Stimulated activated CD4-positive, alpha-beta T cell treated with anti-CD3 and anti-CD28 coated beads, Interleukin-1b, Interleukin-23, amount 100 ng/mL, for 4 hours (primary cell): ENCODE results near the gene AKT2.

Experiments used
- DNase-seq, 2 donors: peaks; one replicate each; pipeline ENCODE4 v3.0.0-alpha.2; 2020; ENCODE audit warnings: low read depth in 2 of 2

The AKT2 gene

DNA sequence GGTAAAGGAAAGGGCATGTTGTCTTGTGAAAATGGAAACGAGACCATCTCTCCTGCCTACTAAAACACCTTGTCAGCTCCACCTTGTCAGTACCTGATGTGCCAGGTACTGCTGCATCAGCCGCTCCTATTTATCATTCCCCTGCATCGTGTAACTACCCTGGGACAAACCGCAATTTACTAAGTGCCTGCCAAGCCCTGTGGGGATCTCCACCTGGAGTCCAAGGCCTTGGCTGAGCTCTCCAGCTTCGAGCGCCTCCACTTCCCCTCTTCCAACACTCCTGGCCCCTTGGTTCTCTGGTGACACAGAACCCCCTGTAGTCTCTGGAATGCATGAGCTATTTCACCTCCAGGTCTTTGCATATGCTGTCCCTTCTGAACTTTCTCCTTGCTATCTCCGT, 32.8 kb downstream of the AKT2 start:
- no peak for DNase-seq

DNA sequence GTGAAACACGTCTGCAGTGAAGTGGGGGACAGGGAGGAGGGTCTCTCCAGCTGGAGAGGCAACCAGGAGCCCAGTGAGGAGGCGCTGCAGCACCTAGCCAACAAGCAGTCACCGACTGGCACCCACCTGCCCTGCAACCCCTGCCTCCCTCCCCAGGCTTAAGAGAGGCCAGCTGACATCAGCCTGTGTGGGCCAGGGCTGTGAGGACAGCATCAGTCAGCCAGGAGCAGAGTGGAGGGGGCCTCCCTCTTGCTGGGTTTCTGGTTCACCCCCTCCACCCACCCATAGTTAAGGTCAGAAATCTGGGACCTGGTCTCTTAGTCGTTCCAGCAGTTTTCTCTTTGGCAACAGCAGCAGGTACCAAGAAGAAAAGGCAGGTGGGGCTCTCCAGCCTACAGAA, 33.2 kb downstream of the AKT2 start:
- DNase-seq: no peak

DNA sequence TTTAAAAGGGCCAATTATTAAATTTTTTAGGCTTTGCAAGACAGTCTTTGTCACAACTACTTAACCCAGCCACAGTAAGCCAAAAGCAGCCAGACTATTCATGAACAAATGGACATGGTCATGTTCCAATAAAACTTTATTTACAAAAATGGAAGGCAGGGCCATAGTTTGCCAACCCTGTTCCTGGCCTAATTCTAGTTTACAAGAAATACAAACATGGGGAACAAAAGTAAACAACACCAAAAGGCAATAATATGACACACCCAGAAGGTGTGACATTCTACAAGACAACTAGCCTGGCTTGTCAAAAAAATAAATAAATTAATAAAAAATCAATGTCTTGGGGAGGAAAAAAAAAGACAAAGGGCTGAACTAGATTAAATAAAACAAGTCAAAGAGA, 33.9 kb downstream of the AKT2 start:
- no peak for DNase-seq

DNA sequence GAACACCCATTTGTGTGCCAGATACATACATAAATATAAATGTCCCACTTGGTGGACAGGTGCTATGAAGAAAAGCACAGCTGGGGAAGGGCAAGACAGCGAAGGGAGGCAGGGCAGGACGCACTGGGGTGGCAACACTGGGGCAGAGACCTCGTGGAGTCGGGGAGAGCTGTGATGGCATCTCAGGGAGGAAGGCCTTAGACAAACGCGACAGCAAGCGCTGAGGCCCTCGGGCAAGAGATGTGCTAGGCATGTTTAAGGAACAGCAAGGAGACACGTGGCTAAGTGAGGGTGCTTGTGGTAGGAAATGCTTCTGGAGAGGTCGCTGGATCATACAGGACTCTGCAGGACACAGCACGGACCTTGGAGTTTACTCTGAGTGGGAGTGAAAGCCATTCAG, 35.4 kb downstream of the AKT2 start:
- no peak for DNase-seq

DNA sequence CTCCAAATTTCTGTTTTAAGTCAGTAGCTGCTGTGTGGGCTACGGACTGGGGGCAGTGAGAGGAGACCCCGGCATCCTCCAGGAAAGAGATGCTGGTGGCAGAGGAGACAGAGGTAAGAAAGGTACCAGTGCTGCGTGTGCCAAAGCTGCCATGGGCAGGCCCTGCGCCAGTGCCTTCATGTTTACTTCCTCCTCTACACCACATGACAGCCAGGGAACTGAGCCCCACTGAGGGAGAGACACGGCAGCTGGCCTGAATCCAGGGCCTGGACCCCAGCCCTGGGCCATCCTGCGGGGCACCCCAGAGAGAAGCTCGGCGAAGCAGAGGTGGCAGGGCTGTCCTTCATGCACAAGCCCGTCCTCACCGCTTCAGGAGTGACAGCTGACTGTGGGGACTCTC, 35.9 kb downstream of the AKT2 start:
- DNase-seq: no peak

DNA sequence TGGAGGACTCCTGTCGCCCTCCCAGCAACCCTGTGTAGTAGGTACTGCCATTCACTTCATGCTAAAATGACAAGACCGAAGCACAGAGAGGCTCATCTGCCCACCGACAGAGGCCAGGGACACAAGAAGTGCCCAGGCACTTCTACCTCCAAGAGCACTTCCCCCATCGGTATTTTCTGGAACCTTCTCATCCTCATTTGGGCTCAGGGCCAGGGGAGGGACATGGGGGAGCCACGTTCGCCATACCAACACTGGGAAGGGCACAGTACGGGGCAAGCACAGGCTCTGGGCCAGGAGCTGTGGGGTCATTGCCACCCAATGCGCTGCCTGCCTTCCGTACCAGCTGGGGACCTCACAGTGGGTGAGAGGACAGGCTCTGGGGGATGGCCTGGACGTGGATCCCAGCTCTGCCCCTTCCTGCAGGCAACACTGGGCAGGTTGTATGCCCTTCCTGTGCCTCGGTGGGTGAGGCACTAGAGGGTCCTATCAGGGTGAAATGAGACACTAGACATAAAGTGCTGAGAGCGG, 37.3 kb downstream of the AKT2 start:
- no peak for DNase-seq

DNA sequence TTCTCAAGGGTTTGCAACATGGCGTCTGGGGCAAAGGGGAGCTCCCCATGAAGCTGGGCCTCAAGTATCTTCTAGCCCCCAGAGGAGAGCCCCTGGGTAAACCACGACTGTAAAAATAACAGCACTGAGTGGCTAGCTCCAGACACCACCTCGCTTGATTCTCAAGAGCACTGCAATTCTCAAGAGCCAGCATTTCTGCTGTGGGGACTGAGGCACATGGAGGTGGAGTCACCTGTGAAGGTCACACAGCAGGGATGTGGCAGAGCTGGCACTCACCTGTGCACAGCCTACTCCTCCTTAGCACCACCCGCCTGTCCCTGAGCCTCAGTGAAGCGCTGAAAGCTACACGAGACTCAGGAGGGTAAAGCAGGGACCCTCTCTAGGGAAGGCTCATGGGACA, 38.0 kb downstream of the AKT2 start:
- no peak for DNase-seq

DNA sequence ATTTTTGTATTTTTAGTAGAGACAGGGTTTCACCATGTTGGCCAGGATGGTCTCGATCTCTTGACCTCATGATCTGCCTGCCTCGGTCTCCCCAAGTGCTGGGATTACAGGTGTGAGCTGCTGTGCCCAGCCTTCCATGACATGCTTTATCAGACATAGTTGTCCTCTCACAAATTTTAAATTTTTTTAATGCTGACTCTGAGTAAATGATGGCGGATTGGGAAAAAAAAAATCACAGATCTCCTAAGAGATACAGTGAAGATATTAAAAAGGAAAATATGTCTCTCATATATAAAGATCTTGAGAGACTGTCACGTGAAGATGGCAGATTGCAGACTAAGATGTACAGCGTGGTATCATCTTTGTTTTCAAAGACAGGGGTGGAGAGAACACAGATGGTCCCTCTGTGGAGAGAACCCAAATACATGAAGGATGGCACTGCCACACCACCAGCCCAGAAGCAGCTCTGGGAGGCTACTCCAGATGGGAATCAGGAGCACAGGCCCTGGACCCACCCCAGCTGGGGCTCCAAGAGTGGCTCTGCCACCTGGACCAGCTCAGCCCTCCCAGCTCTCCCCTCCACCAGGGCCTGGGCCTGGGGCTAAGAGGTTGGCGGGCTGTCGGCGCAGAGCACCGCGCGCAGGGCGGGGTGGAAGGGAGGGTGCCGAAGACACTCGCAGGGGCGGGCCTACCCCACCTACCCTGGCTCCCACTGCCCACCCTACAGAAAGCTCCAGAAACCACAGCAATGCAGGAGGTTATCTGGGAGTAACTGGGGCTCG, 38.7 kb downstream of the AKT2 start:
- DNase-seq: no peak

DNA sequence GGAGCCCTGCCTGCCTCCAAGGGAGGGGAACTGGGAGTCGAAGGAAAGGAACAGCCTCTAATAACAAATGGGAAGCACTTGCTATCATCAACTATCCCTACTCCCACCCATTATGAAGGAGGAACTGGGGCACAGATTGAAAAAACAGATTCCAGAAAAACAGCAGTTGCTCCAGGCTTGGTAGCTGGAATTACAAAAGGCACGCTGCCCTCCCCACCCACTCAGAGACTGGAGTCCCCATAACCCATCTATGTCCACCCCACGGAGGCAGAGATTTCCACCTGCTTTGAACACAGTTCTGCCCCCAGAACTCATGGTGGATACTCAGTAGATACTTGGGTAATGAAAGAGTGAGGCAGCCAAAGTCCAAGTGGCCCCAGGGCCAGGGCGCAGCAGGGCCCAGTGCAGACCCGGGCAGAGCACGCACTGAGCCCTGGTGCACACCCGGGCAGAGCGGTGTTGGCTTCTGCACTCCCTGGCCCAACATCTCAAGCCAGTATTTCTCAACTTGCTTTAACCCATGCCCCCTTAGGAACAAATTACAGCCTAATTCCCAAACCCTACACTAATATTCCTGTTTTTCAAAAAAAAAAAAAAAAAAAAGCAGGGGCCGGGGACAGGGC, 39.5 kb downstream of the AKT2 start:
- DNase-seq: no peak

DNA sequence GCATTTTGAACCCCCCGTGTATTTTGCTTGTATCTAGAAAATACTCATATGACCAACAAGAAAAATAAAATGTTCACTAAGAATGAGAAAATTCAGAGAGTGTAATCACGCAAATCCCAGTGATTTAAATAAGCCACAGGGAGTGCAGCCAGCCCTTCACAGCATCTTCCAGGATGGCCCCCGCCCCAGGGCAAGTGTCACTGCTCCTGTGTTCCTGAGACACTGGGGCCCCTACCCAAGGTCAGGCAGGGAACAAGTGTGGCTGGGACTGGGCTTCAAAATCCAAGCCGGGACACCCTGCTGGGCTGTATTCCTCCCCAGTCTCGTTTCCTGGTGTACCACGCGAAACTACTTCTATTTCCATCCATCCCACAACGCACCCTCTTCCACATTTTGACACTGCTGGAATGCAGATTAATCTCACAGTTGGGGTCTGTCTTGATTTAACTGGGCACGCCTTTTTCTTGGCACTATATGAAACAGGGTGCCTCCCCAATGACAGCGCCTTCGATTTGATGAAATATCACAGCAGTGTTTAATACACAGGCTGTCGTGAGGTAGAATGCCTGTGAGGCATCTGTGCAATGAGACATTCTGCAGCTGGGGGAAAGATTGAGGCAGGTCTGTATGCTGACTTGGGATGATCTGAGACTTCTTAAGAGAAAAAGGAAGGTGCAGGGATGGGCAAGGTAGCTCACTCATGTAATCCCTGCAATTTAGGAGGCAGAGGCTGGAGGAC, 40.4 kb downstream of the AKT2 start:
- no peak for DNase-seq

DNA sequence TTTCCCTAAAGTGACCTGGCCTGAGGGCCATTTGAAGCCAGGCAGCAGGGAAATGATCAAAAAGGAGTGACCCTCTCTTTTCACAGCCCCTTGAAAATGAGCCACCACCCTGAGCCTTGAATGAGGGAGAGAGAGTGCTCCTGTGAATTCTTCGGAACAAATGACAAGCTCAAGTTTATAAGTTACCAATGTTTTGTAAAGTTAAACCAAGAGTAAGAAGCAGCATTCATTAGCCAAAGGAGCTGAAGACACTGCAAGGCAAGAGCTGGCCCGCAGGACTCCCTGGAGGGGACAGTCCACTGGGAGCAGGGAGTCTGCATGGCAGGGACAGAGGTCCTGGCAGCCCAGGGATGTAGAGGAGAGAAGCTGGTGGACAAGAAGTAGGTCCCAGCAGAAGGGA, 42.0 kb downstream of the AKT2 start:
- DNase-seq: no peak

DNA sequence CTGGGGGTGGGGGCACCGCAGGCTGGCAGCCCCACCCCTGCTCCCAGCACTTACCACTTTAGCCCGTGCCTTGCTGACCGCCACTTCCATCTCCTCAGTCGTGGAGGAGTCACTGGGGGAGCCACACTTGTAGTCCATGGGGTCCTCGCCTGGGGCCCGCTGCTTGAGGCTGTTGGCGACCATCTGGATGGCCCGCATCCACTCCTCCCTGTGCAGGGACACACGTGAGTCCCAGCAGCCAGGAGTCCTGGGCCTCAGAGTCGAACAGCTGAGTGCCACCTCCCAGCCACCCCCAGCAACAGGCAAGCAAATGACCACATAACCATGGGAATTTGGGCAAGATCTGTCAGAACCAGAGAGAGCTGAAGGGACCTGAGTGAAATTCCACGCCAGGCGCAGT, 42.7 kb downstream of the AKT2 start:
- DNase-seq: no peak

DNA sequence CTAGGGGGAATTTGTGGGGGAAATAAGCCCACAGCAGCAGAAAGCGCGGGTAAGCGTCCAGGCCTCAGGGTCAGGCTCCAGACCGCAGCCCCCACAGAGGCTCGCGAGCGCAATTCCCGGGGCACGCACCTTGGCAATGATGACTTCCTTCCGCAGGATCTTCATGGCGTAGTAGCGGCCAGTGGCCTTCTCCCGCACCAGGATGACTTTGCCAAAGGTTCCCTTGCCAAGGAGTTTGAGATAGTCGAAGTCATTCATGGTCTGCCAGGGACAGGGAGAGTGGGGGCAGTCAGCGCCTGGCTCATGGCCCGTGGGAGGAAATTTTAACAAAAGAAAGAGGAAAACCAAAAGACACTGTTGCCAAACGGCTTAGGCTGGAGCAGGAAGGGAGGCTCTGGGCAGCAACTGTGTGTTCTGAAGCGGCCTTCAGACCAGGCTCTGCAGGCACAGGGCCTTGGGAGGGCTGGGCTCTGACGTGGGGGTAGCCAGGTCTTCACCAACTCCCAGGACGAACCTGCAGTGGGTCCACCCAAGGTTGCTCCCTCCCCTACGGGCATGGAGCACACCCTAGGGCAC, 43.2 kb downstream of the AKT2 start:
- no peak for DNase-seq

DNA sequence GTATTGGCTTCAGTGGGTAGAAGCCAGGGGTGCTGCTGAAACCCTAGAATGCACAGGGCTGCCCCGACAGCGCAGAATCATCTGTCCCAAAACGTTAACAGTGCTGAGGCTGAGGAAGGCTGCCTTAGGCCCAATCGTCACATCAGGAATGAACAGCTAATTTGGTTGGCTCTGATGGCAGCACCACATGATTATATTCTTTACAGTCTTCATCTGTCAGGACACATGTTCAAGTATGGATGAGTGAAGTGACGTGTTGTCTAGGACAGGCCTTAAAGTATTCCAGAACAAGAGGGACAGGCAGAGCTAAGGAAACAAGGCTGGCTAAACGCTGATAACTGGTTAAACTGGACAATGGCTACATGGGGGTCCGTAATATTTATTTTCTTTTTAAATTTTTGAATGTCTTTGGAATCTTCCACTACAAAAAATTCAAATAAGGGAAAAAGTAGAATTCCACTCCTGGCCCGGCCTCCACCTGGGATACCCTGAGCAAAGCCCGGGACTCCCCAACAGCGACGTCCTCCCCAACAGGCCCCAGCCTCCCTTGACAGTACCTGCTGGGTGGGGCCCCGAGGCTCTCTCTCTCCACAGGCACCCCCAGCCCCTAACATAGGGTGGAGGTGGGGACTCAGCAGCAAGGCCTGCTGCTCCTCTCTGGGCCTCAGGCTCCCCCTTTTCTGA, 43.9 kb downstream of the AKT2 start:
- DNase-seq: no peak

DNA sequence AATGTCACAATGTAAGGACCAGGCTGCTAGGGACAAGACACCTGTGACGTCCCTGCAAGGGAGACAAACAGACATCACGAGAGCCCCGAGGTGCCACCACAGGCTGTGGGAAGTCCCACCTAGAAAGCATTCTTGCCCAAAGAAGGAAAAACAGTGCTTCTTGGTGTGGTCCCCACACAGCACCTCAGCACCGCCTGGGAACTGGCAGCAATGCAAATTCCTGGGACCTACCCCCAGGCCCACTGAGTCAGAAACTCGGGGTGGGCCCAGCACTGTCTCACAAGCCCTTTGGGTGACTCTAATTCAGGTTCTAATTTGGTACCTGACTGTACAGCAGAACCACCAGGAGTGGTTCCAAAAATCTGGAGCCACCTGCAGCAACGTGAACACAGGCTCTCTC, 44.8 kb downstream of the AKT2 start:
- no peak for DNase-seq

DNA sequence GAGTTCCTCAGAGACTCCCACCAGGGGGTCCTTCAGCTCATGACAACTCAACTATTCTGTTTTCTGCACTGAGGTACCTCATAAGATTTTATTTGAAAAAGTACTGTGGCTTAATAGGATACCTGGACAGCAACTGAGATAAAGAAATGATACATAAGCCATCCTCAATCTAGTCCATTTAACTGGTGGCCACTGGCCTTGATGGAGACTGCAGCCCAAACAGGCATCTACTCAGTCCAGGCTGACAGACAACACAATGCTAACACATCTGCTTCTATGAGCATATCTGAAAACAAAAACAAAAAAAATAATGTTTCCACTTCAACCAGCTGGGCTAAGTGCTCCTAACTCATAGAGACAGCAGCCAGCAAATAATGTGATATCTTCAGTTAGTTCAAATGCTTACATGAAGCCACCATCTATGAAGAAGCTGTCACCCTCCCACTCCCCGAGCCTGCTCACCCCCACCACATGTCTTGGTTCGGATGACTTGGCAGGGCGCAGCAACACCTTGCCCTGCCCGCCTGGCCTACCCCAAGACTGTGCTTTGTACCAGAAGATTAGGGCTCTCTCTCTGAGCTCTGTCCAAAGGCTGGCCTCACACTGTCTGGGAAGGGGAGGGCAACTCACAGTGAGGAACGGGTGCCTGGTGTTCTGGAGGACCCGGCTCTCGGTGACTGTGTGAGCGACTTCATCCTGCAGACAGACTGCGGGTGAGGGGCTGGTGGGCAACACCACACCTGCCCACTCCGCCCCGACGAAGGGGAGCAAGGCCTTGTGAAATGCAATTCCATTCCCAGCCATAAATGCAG, 45.5 kb downstream of the AKT2 start:
- no peak for DNase-seq

DNA sequence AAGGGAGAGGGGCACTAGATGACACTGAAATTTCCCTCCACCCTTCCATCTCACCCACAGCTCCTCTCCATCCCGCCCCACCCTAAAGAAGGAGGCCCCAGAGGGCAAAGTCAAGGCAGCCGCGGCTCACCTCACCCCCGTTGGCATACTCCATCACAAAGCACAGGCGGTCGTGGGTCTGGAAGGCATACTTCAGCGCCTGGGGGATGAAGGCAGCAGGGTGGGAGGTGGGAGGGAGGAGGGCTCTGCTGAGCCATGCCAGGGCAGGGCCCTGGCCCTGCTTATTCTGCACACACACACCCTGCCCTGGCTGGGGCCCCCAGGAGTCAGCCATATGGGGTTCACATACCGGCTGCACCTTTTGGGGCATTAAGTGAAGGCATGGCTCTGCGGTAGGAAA, 46.4 kb downstream of the AKT2 start:
- DNase-seq: no peak

DNA sequence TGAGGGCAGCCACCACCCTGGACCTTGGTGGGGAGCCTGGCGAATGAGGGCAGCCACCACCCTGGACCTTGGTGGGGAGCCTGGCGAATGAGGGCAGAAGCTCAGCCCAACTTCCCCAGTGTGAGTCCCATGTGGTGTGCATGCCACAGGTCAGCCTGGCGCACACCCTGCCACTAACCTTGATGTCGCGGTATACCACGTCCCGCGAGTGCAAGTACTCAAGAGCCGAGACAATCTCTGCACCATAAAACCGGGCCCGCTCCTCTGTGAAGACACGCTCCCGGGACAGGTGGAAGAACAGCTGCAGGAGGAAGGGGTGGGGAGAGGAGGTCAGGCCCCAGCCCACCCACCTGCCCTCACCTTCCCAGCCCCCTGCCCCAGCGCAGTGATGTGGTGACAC, 47.4 kb downstream of the AKT2 start:
- DNase-seq: no peak

DNA sequence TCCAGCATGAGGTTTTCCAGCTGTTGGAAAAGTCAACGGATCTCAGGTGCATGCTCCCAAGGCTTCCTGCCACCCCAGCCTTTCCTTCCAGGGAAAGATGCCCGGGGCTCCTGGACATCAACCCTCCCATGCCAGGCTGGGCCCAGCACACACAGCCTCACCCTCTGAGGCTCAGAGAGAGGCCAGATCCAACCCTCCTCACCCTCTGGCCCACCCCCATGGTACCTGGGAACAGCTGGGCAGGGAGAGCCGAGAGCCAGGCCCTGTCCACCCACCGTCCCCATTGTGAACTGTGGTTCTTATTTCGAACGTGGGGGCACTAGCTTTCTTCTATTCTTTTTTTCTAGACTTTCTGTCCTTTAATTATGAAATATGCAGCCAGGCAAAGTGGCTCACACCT, 48.8 kb downstream of the AKT2 start:
- no peak for DNase-seq

DNA sequence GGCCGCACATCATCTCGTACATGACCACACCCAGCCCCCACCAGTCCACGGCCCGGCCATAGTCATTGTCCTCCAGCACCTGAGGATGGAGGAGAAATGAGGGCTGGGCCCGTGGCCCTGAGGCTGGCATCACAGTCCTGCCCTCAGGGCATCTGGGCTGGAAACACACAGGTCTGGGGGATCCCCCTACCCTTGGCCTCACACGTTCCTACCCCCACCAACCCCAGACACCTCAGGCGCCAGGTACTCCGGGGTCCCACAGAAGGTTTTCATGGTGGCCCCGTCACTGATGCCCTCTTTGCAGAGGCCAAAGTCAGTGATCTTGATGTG, 49.2 kb downstream of the AKT2 start:
- DNase-seq: no peak
